Muscle layer of colon (tissue), 2 donors: ENCODE data around the gene MAML3.

Experiments
- H3K27ac ChIP-seq: one replicate; pipeline ENCODE4 v1.7.0; 2013; ENCODE audit warnings: low read depth, mild to moderate bottlenecking, low read length, moderate library complexity
- H3K27me3 ChIP-seq, 2 donors: one replicate each; pipeline ENCODE4 v1.7.0; 2013; ENCODE audit warnings: low read length in 2 of 2, mild to moderate bottlenecking in 2 of 2; ENCODE audit not compliant: insufficient read depth in 2 of 2, control insufficient read depth in 1 of 2
- H3K36me3 ChIP-seq: one replicate; pipeline ENCODE4 v1.7.0; 2013; ENCODE audit warnings: mild to moderate bottlenecking, low read length; ENCODE audit not compliant: insufficient read depth
- H3K4me1 ChIP-seq: one replicate; pipeline ENCODE4 v1.7.0; 2013; ENCODE audit warnings: mild to moderate bottlenecking, low read length; ENCODE audit not compliant: insufficient read depth
- H3K4me3 ChIP-seq, 2 donors: one replicate each; pipeline ENCODE4 v1.7.0; 2013; ENCODE audit warnings: low read length in 2 of 2, low read depth in 1 of 2, mild to moderate bottlenecking in 1 of 2, moderate library complexity in 1 of 2
- H3K9ac ChIP-seq: one replicate; pipeline ENCODE4 v1.7.0; 2013; ENCODE audit warnings: low read length
- H3K9me3 ChIP-seq: one replicate; pipeline ENCODE4 v1.7.0; 2013; ENCODE audit warnings: mild to moderate bottlenecking, low read length
- donor health status: abdominal sarcoma.
- donor health status: Adenocarcinoma of cecum.

The MAML3 gene

DNA sequence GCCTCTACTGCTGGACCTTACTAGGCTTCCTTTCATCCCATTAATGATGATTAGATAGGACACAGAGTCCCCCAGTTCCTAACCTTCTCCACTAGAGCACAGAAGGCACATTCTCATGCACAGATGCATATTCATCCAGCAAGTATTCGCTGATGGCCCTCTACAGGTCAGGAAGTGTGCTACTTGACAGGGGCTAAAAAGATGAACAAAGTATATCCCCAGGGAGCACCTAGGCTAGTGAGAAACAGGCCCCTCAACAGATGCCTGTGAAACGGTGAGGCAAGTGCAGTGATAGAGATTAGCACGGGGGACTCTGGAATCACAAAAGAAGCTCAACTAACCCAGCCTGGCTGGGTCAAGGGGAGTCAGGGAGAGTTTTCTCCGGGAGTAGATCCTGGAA, 392.5 kb downstream of the MAML3 start:
- peaks cover 27% of the 10 kb centered on the region for H3K4me1 ChIP-seq
- H3K9ac ChIP-seq = no peak overlapping the region
- no peaks in the 10 kb centered on the region for H3K27me3 ChIP-seq
- no peaks in the 10 kb centered on the region for H3K36me3 ChIP-seq
- no peak overlapping the region for H3K4me3 ChIP-seq
- H3K9me3 ChIP-seq = no peaks in the 10 kb centered on the region
- no peak overlapping the region for H3K27ac ChIP-seq

DNA sequence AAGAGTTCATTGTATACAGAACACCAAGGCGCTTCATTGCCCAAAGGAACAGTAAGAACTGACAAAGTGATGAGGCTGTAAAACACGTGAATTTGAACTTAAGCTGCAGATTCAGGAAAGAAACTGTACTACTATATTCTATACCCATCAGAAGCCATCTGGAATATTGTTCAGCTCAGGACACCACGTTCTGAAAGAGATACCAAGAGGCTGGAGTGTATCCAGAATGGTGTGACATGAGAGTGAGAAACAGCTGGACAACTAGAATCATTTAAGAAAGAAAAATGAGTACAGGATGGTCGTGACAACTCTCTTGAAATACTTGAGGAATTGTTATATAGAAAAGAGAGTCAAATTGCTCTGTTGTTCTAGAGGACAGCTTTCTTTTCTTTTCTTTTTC, 393.4 kb downstream of the MAML3 start:
- Histone ChIP-seq H3K4me3 (no peak overlapping the region), H3K27ac (no peak overlapping the region), H3K9ac (no peak overlapping the region), H3K4me1 (peaks cover 27% of the 10 kb centered on the region), H3K27me3 (no peaks in the 10 kb centered on the region), H3K36me3 (no peaks in the 10 kb centered on the region), H3K9me3 (no peaks in the 10 kb centered on the region)

DNA sequence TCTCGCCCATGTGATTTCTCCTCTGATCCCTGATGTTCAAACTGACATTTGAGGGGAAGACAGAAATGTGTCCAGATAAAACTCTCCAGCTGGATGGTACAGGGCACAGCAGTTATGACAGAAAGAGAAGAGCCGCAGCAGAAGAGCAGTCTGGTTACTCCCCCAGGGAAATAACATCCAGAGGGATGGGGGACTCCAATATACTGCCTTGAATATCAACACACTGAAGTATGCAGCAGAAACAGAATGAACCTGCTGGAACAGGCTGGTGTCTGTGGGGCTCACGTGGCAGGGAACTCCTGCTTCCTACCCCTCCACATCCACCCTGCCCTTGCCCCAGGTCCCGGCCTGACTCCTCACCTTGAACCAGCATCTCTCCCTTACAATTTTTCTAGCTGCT, 394.9 kb downstream of the MAML3 start:
- H3K4me3 ChIP-seq = no peak overlapping the region

DNA sequence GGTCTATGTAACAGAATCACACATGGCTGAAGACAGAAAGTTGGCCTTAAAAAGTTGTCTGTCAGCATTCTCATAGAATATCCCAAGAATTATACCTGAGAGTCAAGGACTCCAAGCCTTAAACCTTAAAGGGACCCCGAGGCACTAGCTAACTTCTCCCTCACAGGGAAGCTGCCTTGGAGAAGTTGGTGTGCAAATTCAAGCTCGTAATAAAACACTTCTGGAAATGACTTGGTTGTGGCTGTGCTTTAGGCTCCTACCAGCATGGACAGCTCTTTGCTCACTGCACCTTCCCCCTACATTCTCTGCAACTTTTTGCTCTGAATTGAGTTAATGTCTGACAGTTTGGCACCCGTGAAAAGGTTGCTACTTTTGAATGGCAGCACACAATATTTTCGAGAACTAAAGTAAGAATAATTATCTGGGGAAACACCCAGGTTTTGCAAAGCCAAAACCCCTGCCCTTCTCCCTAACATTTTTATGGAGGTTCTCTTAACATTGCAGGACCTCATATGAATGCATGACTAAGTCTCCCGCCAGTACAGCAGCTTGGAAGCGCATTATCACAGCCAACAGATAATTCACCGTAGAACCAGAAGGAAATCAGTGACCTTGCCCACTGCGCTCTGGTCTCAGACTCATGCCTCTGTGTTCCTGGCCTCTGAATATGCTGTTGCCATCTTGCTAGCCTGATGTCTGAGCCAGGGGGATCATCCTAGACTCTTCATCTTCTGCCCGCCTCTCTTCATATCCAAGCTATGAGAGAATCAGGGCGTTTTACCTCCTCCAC, 397.4 kb downstream of the MAML3 start:
- no peaks in the 10 kb centered on the region for H3K27me3 ChIP-seq
- H3K4me1 ChIP-seq = no peaks in the 10 kb centered on the region
- no peak overlapping the region for H3K9ac ChIP-seq
- H3K9me3 ChIP-seq = no peaks in the 10 kb centered on the region
- H3K27ac ChIP-seq = no peak overlapping the region
- no peak overlapping the region for H3K4me3 ChIP-seq
- no peaks in the 10 kb centered on the region for H3K36me3 ChIP-seq

More for the DNA sequence above, 394.9 kb downstream of the MAML3 start:
- Histone ChIP-seq H3K4me1 (peaks cover 23% of the 10 kb centered on the region), H3K27ac (no peak overlapping the region), H3K36me3 (no peaks in the 10 kb centered on the region), H3K9me3 (no peaks in the 10 kb centered on the region), H3K27me3 (no peaks in the 10 kb centered on the region), H3K9ac (no peak overlapping the region)

DNA sequence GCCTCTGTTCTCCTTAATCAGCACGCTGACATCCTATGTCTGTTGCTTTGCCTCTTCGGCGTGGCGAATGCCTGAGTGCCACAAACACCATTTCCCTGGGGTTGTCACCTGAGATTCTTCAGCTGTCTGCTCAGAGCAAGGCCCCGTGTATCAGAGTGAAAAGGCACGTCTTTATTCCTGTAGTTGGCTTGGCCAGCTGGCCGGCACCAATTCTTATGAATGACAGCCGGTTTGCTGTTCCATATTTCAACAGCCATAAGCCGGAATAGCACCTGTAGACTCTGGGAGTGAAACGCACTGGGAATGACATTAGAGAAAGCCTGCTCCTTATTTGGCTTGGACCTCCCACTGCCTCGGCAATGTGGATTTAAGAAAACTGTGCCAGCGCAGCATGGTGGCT, 399.0 kb downstream of the MAML3 start:
- no peaks in the 10 kb centered on the region for H3K36me3 ChIP-seq
- no peak overlapping the region for H3K9ac ChIP-seq
- no peak overlapping the region for H3K27ac ChIP-seq
- no peaks in the 10 kb centered on the region for H3K27me3 ChIP-seq
- no peaks in the 10 kb centered on the region for H3K4me1 ChIP-seq
- H3K9me3 ChIP-seq = no peaks in the 10 kb centered on the region
- no peak overlapping the region for H3K4me3 ChIP-seq

- Histone ChIP-seq H3K9me3 (no peaks in the 10 kb centered on the region), H3K36me3 (no peaks in the 10 kb centered on the region), H3K9ac (no peak overlapping the region), H3K4me3 (no peak overlapping the region), H3K4me1 (no peaks in the 10 kb centered on the region), H3K27ac (no peak overlapping the region), H3K27me3 (no peaks in the 10 kb centered on the region)
Observed at GRCh38 chr4:139753686-139754085, 400.3 kb downstream of the MAML3 start.

DNA sequence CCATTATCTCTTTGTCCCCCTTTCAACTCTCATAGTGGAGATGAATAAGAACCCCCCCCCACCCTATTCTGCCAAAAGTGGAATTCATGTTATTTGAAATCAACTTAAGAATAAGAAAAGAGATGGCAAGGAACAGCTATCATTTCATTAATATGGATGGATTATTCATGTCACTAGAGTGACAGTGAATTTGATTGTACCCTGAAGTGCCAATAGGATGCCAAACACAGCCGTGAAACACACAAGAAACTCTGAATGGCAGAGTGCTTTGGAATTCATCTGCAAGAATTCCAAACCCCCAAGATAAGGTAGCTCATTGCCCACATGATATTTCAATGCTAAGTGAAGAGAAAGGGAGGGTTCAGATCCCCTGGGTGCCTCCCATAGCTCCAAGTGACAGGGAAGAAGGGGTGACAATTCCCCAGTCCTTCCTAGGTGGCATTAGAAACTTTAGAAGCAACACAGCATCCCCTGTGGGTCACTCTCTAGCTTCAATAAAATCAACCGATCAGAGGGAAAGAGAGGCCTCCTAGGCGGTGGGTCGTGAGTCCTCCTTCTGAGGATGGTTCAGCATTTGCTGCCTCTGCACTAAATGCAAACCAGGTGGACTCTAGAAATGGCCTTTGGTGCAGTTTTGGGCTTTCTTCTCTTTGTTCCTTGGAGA, 404.0 kb downstream of the MAML3 start:
- Histone ChIP-seq H3K9me3 (no peaks in the 10 kb centered on the region), H3K27me3 (no peaks in the 10 kb centered on the region), H3K27ac (no peak overlapping the region), H3K4me1 (no peaks in the 10 kb centered on the region), H3K9ac (no peak overlapping the region), H3K36me3 (no peaks in the 10 kb centered on the region), H3K4me3 (no peak overlapping the region)

DNA sequence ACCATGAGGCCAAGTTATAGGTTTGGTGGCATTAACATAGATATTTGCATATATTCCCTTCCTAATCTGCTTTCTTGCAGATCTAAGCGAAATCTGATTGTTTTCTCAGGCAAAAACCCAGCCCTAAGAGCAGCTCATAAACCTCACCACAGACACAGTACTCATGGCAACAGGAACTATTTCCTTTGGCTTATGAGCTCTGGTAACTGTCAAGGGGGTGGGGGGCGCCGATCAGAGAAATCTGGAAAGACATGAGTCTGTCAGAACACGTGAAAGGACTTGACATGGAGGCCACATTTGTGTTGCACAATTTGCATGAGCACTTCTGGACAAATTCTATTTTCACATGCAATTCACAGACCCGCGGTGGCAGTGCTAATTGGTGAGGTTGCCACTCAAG, 404.6 kb downstream of the MAML3 start:
- Histone ChIP-seq H3K4me1 (no peaks in the 10 kb centered on the region), H3K27ac (no peak overlapping the region), H3K27me3 (no peaks in the 10 kb centered on the region), H3K4me3 (no peak overlapping the region), H3K36me3 (no peaks in the 10 kb centered on the region), H3K9ac (no peak overlapping the region), H3K9me3 (no peaks in the 10 kb centered on the region)

GRCh38 chr4:139746431-139747171, 407.4 kb downstream of the MAML3 start:
- Histone ChIP-seq H3K4me3 (no peak overlapping the region), H3K4me1 (no peaks in the 10 kb centered on the region), H3K27me3 (no peaks in the 10 kb centered on the region), H3K27ac (no peak overlapping the region), H3K36me3 (no peaks in the 10 kb centered on the region), H3K9ac (no peak overlapping the region), H3K9me3 (no peaks in the 10 kb centered on the region)

DNA sequence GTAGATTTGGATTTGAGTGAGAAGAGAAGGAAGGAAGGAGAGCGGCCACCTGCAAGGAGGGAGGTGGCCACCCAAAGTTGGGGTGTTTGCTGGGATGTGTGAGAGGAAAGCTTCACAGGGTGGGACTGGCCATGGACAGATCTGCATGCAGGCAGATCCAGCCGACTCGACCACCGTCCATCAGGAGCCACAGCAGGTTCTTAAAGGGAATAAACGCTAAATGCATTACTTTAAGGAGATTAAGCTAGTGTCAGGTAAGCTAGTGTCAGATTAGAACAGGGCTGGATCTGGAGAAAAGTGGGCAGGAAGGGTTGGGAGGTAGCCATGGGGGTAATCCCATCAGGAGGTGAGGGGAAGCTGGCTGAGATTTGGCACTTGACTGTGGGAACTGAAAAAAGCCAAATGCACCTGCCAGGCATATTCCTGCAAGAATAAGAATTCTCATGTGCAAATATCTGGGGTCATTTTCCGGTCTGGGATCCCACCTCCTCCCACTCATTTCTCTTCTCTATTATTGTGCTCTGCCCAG, 408.8 kb downstream of the MAML3 start:
- no peaks in the 10 kb centered on the region for H3K36me3 ChIP-seq
- H3K27me3 ChIP-seq = no peaks in the 10 kb centered on the region
- no peak overlapping the region for H3K27ac ChIP-seq
- no peak overlapping the region for H3K9ac ChIP-seq
- H3K4me3 ChIP-seq = no peak overlapping the region
- H3K9me3 ChIP-seq = no peaks in the 10 kb centered on the region
- peaks cover 10% of the 10 kb centered on the region for H3K4me1 ChIP-seq

GRCh38 chr4:139744232-139744631, 409.8 kb downstream of the MAML3 start:
- Histone ChIP-seq H3K4me3 (no peak overlapping the region), H3K27me3 (no peaks in the 10 kb centered on the region), H3K4me1 (peaks cover 15% of the 10 kb centered on the region), H3K9me3 (no peaks in the 10 kb centered on the region), H3K27ac (no peak overlapping the region), H3K9ac (no peak overlapping the region), H3K36me3 (no peaks in the 10 kb centered on the region)
